HEK293T (cell line): Measurements from ENCODE around the gene P3R3URF.

Source experiments
- CTCF ChIA-PET: fragments of 350-600 bp; formaldehyde crosslinking; extraction: SDS; loops from one replicate; lab custom pipeline; 2021; ENCODE audit warnings: antibody characterized with exemption, inconsistent platforms; lab: Yijun Ruan, JAX
- POLR2A ChIA-PET: fragments of 350-600 bp; formaldehyde crosslinking; extraction: SDS; loops from one replicate; lab custom pipeline; 2020; ENCODE audit warnings: antibody characterized with exemption, inconsistent platforms; lab: Yijun Ruan, JAX
- DNase-seq: peaks from one replicate; pipeline ENCODE4 v3.0.0; 2012; ENCODE audit warnings: mixed read lengths; ENCODE audit errors: extremely low spot score
- ARNT ChIP-seq: fragments of 450-650 bp; IDR thresholded peaks from 2 replicates; pipeline ENCODE4 v1.6.1; 2017; ENCODE audit warnings: mild to moderate bottlenecking
- BHLHE40 ChIP-seq: fragments of 450-650 bp; IDR thresholded peaks from 2 replicates; pipeline ENCODE4 v1.6.1; 2016; ENCODE audit warnings: mild to moderate bottlenecking, moderate library complexity, borderline replicate concordance
- CTBP1 ChIP-seq: fragments of 450-650 bp; IDR thresholded peaks from 2 replicates; pipeline ENCODE4 v1.6.1; 2016; ENCODE audit warnings: borderline replicate concordance
- ELF4 ChIP-seq: fragments of 450-650 bp; IDR thresholded peaks from 2 replicates; pipeline ENCODE4 v1.6.1; 2017; ENCODE audit warnings: antibody characterized with exemption
- FOXA1 ChIP-seq: fragments of 450-650 bp; IDR thresholded peaks from 2 replicates; pipeline ENCODE4 v1.6.1; 2016; ENCODE audit warnings: mild to moderate bottlenecking
- FOXK2 ChIP-seq: fragments of 450-650 bp; IDR thresholded peaks from 2 replicates; pipeline ENCODE4 v1.6.1; 2016; ENCODE audit warnings: mild to moderate bottlenecking
- FOXM1 ChIP-seq: fragments of 450-650 bp; IDR thresholded peaks from 2 replicates; pipeline ENCODE4 v1.6.1; 2017; ENCODE audit warnings: mild to moderate bottlenecking, borderline replicate concordance
- HDGF ChIP-seq: fragments of 450-650 bp; IDR thresholded peaks from 2 replicates; pipeline ENCODE4 v1.6.1; 2017; ENCODE audit warnings: antibody characterized with exemption, borderline replicate concordance
- L3MBTL2 ChIP-seq: fragments of 450-650 bp; conservative IDR thresholded peaks from 2 replicates; pipeline ENCODE4 v1.6.1; 2016; ENCODE audit warnings: mild to moderate bottlenecking
- LEF1 ChIP-seq: fragments of 450-650 bp; IDR thresholded peaks from 2 replicates; pipeline ENCODE4 v1.6.1; 2017; ENCODE audit warnings: mild to moderate bottlenecking, borderline replicate concordance
- NFRKB ChIP-seq: fragments of 450-650 bp; IDR thresholded peaks from 2 replicates; pipeline ENCODE4 v1.6.1; 2016; ENCODE audit warnings: mild to moderate bottlenecking, moderate library complexity
- SP1 ChIP-seq: fragments of 450-650 bp; IDR thresholded peaks from 2 replicates; pipeline ENCODE4 v1.6.1; 2017
- SUZ12 ChIP-seq: fragments of 450-650 bp; IDR thresholded peaks from 2 replicates; pipeline ENCODE4 v1.6.1; 2016; ENCODE audit warnings: mild to moderate bottlenecking
- TARDBP ChIP-seq: fragments of 450-650 bp; IDR thresholded peaks from 2 replicates; pipeline ENCODE4 v1.6.1; 2016
- ZNF384 ChIP-seq: fragments of 450-650 bp; IDR thresholded peaks from 2 replicates; pipeline ENCODE4 v1.6.1; 2016
- TF ChIP-seq, protein P1 (sequence below): fragments of 450-650 bp; IDR thresholded peaks from 2 replicates; pipeline ENCODE4 v1.6.1; 2016

P3R3URF gene

DNA sequence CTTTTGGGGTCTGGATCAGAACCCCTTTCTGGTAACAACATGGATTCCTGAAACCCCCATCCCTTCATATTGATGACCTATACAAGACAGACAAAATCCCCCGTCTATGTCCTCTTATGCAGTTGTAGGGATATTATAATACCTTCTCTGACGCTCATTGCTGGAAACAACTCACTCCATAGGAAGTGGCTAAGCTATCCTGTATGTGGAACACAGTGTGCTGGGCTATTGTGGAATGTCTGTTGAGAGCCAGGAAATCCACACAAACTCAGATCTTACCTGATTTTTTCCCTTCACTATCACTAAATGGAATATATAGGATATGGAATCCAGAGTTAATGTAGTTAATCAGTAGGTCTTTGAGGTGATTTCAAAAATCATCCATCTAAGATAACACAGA is 26.2 kb downstream of the P3R3URF start:
- no peak for DNase-seq
- ChIA-PET CTCF (no interaction called here), POLR2A (interaction anchor here (1.3 kb wide), 1 partner anchor 18 kb away, joined by 5 read pairs; the partner anchor contains the start of gene PIK3R3)
- TF ChIP-seq NFRKB, result no peak
- TF ChIP-seq, protein P1, sequence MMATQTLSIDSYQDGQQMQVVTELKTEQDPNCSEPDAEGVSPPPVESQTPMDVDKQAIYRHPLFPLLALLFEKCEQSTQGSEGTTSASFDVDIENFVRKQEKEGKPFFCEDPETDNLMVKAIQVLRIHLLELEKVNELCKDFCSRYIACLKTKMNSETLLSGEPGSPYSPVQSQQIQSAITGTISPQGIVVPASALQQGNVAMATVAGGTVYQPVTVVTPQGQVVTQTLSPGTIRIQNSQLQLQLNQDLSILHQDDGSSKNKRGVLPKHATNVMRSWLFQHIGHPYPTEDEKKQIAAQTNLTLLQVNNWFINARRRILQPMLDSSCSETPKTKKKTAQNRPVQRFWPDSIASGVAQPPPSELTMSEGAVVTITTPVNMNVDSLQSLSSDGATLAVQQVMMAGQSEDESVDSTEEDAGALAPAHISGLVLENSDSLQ, result no peak
- no peak for TF ChIP-seq ZNF384
- TF ChIP-seq SP1, result no peak
- TF ChIP-seq L3MBTL2, result no peak
- TF ChIP-seq TARDBP, result no peak
- TF ChIP-seq FOXM1, result no peak

DNA sequence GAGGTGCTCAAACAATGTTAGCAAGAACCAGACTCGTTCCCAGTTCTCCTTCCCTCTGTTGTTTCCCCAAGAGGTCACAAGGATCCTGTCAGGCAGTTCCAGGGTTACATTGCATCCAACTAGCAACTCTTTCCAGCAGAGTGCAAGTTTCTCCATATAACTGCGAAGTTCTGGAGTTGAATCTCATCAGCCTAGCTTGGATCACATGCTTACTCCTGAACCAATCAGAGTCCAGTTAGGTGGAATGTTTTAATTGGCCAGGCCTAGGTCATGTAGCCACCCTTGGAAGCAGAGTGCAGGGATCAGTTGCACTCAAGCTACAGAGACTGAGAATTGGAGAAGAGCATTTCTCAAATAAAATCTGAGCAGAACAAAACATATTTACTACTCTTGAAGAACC is 28.0 kb downstream of the P3R3URF start:
- CTCF ChIA-PET, result no interaction called here
- peak; percentile 42 for DNase-seq
- POLR2A ChIA-PET, result interaction anchor here (1.1 kb wide), 1 partner anchor 17 kb away, joined by 3 read pairs; no protein-coding TSS in a partner anchor
- TF ChIP-seq FOXM1 (no peak), NFRKB (no peak), LEF1 (no peak), SUZ12 (no peak)

DNA sequence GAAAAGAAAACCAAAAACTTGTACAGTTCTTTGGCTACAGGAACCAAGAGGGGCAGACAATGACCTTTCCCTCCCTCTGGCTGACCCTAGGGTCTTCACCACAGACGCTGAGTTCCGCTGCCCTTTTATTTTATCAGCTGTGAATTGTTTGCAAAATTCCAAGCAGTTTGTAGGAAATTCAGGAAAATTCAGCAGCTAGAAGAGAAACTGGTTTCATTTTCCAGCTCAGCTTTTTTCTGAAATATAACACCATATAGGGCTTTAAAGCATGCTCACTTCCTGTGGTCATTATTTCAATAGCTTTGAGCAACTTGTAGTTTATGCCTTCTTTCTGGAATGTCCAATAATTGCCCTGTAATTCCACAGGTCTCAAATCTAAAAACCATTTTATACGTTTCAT is 38.4 kb downstream of the P3R3URF start:
- ChIA-PET CTCF (no interaction called here), POLR2A (interaction anchor here (0.7 to 1.1 kb wide), 2 partner anchors 14 to 20 kb away, joined by 3 read pairs; no protein-coding TSS in a partner anchor)
- DNase-seq, result no peak
- TF ChIP-seq ELF4, result no peak
- TF ChIP-seq SUZ12, result no peak
- no peak for TF ChIP-seq FOXK2
- no peak for TF ChIP-seq ARNT
- no peak for TF ChIP-seq TARDBP
- TF ChIP-seq, protein P1, result no peak
- no peak for TF ChIP-seq CTBP1
- no peak for TF ChIP-seq L3MBTL2
- no peak for TF ChIP-seq SP1
- no peak for TF ChIP-seq FOXM1
- no peak for TF ChIP-seq BHLHE40
- no peak for TF ChIP-seq HDGF
- TF ChIP-seq ZNF384, result no peak
- no peak for TF ChIP-seq NFRKB
- TF ChIP-seq LEF1, result no peak
- TF ChIP-seq FOXA1, result no peak

DNA sequence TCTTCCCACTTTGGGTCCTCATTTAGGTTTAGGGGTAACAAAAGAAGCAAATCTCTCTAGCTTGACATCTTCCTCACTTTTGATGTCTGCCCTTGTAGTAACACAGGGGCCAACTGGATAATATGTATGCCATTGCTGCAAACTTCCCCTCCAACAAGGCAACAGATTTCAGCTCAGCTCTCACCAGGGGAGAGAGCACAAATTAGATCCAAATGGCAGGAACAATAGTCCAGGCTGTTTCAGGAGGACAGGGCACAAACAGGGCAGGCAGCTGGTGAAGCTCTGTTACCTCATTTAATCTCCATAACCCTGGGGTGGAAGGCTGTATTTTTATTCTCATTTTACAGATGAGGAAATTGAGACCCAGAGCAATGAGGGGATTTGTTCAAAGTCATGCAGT is 39.6 kb downstream of the P3R3URF start:
- DNase-seq, result no peak
- CTCF ChIA-PET, result no interaction called here
- TF ChIP-seq BHLHE40, result no peak
- TF ChIP-seq TARDBP, result no peak
- no peak for TF ChIP-seq CTBP1
- no peak for TF ChIP-seq LEF1
- no peak for TF ChIP-seq FOXM1
- TF ChIP-seq, protein P1, result no peak
- TF ChIP-seq SP1, result no peak
- no peak for TF ChIP-seq FOXK2
- no peak for TF ChIP-seq SUZ12
- no peak for TF ChIP-seq HDGF
- no peak for TF ChIP-seq L3MBTL2
- POLR2A ChIA-PET, result no interaction called here

DNA sequence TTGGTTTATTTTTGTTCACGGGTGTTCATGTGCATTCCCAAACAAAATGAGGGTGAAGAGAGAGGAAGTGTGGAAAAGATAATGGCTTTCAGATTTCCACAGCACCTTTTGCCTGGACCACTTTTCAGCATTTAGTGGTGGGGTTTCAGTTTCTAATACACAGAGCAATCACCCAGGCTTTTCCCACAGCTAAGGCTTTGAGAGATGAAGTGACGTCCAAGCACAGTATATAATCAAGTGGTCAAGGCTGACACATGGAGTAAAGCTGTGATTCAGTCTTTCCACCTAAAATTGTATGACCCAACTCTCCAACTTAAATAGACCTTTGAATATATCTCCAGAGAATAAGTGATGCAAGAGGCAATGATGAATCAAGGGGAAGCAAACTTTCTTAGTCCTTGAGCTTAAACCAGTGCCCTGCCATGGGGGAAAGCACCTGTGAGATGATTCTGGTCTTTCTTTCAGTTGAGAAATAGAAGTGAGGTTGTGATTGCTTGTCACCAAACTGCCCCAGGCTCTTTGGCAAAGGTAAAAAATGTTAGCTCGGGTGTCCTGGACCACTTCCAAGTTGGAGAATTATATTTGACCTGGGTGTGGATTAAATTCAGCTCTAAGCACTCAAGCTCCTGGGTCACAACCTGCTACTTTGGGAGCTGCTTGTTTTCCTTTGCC is 41.5 kb downstream of the P3R3URF start:
- ChIA-PET CTCF (interaction anchor here (0.6 to 1.2 kb wide), 3 partner anchors 15 to 47 kb away, joined by 3 to 6 read pairs (median 3); no protein-coding TSS in a partner anchor), POLR2A (interaction anchor here (0.7 to 1.6 kb wide), 5 partner anchors 20 to 112 kb away, joined by 3 to 4 read pairs (median 3); no protein-coding TSS in a partner anchor)
- no peak for TF ChIP-seq CTBP1
- no peak for TF ChIP-seq L3MBTL2
- TF ChIP-seq, protein P1, result no peak
- no peak for TF ChIP-seq ARNT
- no peak for TF ChIP-seq ELF4
- TF ChIP-seq FOXA1, result no peak
- no peak for DNase-seq

DNA sequence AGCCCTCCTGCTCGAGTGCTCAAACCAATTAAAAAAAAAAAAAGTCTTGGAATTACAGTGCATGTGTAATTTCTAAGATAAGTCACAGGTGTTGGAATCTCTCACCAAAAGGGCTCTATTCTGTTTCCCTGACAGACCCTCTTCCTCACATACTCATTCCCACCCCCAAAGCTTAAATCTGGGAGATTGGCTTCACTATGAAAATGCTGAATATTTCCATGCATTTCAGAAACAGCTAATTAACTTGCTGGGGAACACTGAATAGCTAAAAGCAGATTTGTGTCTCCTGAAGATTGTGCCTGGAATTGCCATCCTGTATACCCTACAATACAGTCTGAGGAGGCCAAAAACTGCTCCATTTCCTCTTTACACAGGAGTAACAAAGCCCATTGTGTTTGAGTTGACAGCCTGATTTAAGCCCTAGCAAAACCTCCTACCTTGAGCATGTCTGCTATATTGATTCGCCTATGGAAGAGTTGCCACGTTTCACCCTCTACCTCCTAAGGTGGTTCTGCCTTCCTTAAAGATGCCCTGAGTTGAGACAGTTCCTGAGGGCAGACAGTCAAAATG is 42.4 kb downstream of the P3R3URF start:
- no peak for TF ChIP-seq CTBP1
- TF ChIP-seq FOXK2, result no peak
- no peak for TF ChIP-seq ZNF384
- TF ChIP-seq SP1, result no peak
- no peak for TF ChIP-seq BHLHE40
- no peak for TF ChIP-seq ELF4
- no peak for TF ChIP-seq L3MBTL2
- no peak for TF ChIP-seq FOXM1
- TF ChIP-seq, protein P1, result no peak
- TF ChIP-seq HDGF, result no peak
- TF ChIP-seq NFRKB, result no peak
- no peak for DNase-seq
- CTCF ChIA-PET, result interaction anchor here (0.6 kb wide), 1 partner anchor 14 kb away, joined by 6 read pairs; no protein-coding TSS in a partner anchor
- POLR2A ChIA-PET, result interaction anchor here (1.0 to 1.6 kb wide), 4 partner anchors 21 to 113 kb away, joined by 3 to 4 read pairs (median 3); no protein-coding TSS in a partner anchor
